Activated CD8-positive, alpha-beta T cell treated with anti-CD3 and anti-CD28 coated beads, Interleukin-2, amount 10 ng/mL, durations not matched to agents 7 days and 5 days (primary cell): ENCODE measurements around the gene SMYD3. TPM values are rescaled to one million over a fixed set of nuclear protein-coding genes. Genes with fewer than 3 reads are reported as not detected.

Experiments
- ATAC-seq: fragments of 150-1000 bp; cut with Tn5 transposase; one replicate; pipeline ENCODE4 v1.10.0; 2021; ENCODE audit warnings: moderate library complexity
- CTCF ChIA-PET: fragments of 350-600 bp; sonication (Branson Sonifier 250); formaldehyde crosslinking; loops from one replicate; lab custom pipeline; 2021; ENCODE audit warnings: antibody characterized with exemption; lab: Charles Lee
- POLR2A ChIA-PET: fragments of 350-600 bp; sonication (Branson Sonifier 250); formaldehyde crosslinking; loops from one replicate; lab custom pipeline; 2021; ENCODE audit warnings: antibody characterized with exemption; lab: Charles Lee
- DNase-seq: peaks from one replicate; pipeline ENCODE4 v3.0.0-alpha.2; 2020
- H3K27ac Mint-ChIP-seq: one replicate; pipeline ENCODE4 v1.8.0; 2021; ENCODE audit warnings: mild to moderate bottlenecking, mixed read lengths
- H3K27me3 Mint-ChIP-seq: one replicate; pipeline ENCODE4 v1.8.0; 2021; ENCODE audit warnings: low read depth, mixed read lengths
- H3K36me3 Mint-ChIP-seq: one replicate; pipeline ENCODE4 v1.8.0; 2021; ENCODE audit warnings: low read depth, mixed read lengths
- H3K4me1 Mint-ChIP-seq: one replicate; pipeline ENCODE4 v1.8.0; 2021; ENCODE audit warnings: low read depth, mixed read lengths
- H3K4me3 Mint-ChIP-seq: one replicate; pipeline ENCODE4 v1.8.0; 2021; ENCODE audit warnings: mild to moderate bottlenecking, mixed read lengths
- H3K9me3 Mint-ChIP-seq: one replicate; pipeline ENCODE4 v1.8.0; 2022; ENCODE audit warnings: mixed read lengths; ENCODE audit not compliant: insufficient read depth
- total RNA-seq, 2 experiments: library from RNA; stranded (reverse); gene quantifications; one replicate each; pipeline ENCODE4 v1.2.3, GENCODE V29; 2021

SMYD3 gene
- total RNA-seq, 2 experiments from 2014 or later, result 22.7 to 23.2 TPM

DNA sequence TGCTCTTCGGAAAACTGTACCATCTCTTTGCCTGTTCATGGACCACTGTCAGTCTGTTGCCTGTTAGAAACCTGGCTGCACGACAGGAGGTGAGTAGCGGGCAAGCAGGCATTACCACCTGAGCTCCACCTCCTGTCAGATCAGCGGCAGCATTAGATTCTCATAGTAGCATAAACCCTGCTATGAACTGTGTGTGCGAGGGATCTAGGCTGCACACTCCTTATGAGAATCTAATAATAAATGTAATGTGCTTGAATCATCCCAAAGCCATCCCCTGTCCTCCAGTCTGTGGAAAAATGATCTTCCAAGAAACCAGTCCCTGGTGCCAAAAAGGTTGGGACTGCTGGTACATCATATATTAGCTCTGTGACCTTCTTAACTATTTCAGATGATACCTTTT, 110.0 kb downstream of the SMYD3 start:
- Mint-ChIP-seq H3K36me3 (no peaks in the 10 kb centered on the region), H3K4me3 (no peak overlapping the region), H3K27ac (no peak overlapping the region), H3K4me1 (no peaks in the 10 kb centered on the region), H3K9me3 (no peaks in the 10 kb centered on the region), H3K27me3 (no peaks in the 10 kb centered on the region)
- CTCF ChIA-PET, result no interaction called here
- DNase-seq (no peak), ATAC-seq (no peak)
- POLR2A ChIA-PET, result no interaction called here

GRCh38 chr1:246396322-246396721, 110.8 kb downstream of the SMYD3 start:
- Mint-ChIP-seq H3K36me3 (peaks cover 2% of the 10 kb centered on the region), H3K27ac (no peak overlapping the region), H3K9me3 (peaks cover 3% of the 10 kb centered on the region), H3K4me1 (no peaks in the 10 kb centered on the region), H3K4me3 (no peak overlapping the region), H3K27me3 (no peaks in the 10 kb centered on the region)
- ATAC-seq (no peak), DNase-seq (no peak)
- CTCF ChIA-PET, result no interaction called here
- POLR2A ChIA-PET, result no interaction called here

DNA sequence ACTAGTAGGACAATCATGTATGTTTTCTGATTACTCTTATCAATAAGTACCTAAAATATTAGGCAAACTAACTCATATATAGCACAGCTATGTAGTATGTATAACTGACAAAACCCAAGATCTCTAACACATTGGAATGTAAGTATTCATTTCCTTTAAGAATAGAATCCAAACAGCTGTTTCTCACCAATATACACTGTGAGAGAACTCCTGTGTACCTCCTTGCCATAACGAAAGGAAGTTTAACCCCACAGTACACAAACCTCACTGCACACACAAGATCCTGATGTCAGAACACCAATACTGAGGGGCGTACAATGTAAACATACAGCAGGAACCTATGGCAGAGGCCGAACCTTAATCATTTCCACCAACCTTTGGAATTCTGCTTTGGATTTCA, 113.0 kb downstream of the SMYD3 start:
- ATAC-seq, result no peak
- no peak for DNase-seq
- ChIA-PET CTCF (no interaction called here), POLR2A (no interaction called here)
- H3K27ac Mint-ChIP-seq, result no peak overlapping the region
- no peak overlapping the region for H3K4me3 Mint-ChIP-seq
- peaks cover 9% of the 10 kb centered on the region for H3K36me3 Mint-ChIP-seq
- no peaks in the 10 kb centered on the region for H3K27me3 Mint-ChIP-seq
- peaks cover 3% of the 10 kb centered on the region for H3K9me3 Mint-ChIP-seq
- H3K4me1 Mint-ChIP-seq, result no peaks in the 10 kb centered on the region

DNA sequence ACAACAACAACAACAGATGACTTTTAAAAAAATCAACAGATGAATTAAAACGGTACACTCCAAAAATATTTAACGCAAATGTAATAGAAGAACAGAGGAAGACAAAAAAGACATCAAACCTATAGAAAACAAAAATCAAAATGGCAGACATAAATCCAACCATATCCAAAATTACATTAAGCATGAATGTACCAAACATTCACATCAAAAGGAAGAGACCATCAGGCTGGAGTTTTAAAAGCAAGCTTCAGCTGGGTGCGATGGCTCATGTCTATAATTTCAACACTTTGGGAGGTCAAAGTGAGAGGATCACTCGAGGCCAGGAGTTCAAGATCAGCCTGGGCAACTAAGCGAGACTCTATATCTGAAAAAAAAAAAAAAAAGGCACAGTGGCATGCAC, 116.2 kb downstream of the SMYD3 start:
- CTCF ChIA-PET, result no interaction called here
- Mint-ChIP-seq H3K27ac (no peak overlapping the region), H3K36me3 (peaks cover 9% of the 10 kb centered on the region), H3K27me3 (no peaks in the 10 kb centered on the region), H3K4me1 (no peaks in the 10 kb centered on the region), H3K4me3 (no peak overlapping the region), H3K9me3 (peaks cover 3% of the 10 kb centered on the region)
- no peak for DNase-seq
- ATAC-seq, result no peak
- POLR2A ChIA-PET, result no interaction called here

GRCh38 chr1:246384616-246385015, 122.5 kb downstream of the SMYD3 start:
- DNase-seq (no peak), ATAC-seq (no peak)
- Mint-ChIP-seq H3K9me3 (no peaks in the 10 kb centered on the region), H3K36me3 (peaks cover under 1% of the 10 kb centered on the region), H3K4me3 (no peak overlapping the region), H3K4me1 (no peaks in the 10 kb centered on the region), H3K27me3 (no peaks in the 10 kb centered on the region), H3K27ac (no peak overlapping the region)
- CTCF ChIA-PET, result no interaction called here
- POLR2A ChIA-PET, result no interaction called here

- Mint-ChIP-seq H3K9me3 (no peaks in the 10 kb centered on the region), H3K27ac (no peak overlapping the region), H3K4me1 (no peaks in the 10 kb centered on the region), H3K36me3 (no peaks in the 10 kb centered on the region), H3K27me3 (no peaks in the 10 kb centered on the region), H3K4me3 (no peak overlapping the region)
- ChIA-PET CTCF (no interaction called here), POLR2A (no interaction called here)
- ATAC-seq, result no peak
- DNase-seq, result no peak
Observed at GRCh38 chr1:246383791-246384190, 123.3 kb downstream of the SMYD3 start.

- H3K27ac Mint-ChIP-seq, result no peak overlapping the region
- ChIA-PET CTCF (no interaction called here), POLR2A (no interaction called here)
- no peaks in the 10 kb centered on the region for H3K36me3 Mint-ChIP-seq
- no peak for DNase-seq
- no peaks in the 10 kb centered on the region for H3K4me1 Mint-ChIP-seq
- no peak overlapping the region for H3K4me3 Mint-ChIP-seq
- no peak for ATAC-seq
- H3K27me3 Mint-ChIP-seq, result no peaks in the 10 kb centered on the region
- H3K9me3 Mint-ChIP-seq, result no peaks in the 10 kb centered on the region
Observed at GRCh38 chr1:246383239-246383589, 123.9 kb downstream of the SMYD3 start.

DNA sequence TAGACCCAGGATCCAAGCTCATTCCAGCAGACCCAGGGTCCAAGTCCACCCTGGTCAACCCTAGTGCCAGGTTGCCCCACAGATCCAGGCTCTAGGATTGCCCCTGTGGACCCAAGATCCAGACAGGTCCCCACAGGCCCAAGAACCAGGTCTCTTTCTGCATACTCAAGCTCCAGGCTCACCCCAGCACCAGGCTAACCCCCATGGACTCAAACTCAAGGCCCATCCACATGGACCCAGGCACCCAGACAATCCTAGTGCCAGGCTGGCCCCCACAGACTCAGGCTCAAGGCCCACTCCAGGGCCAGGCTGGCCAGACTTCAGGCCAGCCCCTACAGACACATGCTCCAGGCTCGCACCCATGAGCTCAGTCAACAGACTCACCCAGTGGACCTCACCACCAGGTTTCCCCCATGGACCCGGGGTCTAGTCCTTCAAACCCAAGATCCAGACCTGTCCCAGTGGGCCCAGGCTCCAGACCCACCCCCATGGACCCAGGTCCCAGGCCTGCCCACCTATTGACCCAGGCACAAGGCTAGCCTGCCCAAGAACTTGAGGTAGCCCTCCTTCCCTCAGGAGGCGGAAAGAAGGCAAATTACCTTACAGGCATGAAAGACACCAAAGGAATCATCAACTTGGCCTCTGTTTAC, 124.4 kb downstream of the SMYD3 start:
- ChIA-PET CTCF (no interaction called here), POLR2A (no interaction called here)
- Mint-ChIP-seq H3K4me3 (no peak overlapping the region), H3K4me1 (no peaks in the 10 kb centered on the region), H3K27ac (no peak overlapping the region), H3K9me3 (no peaks in the 10 kb centered on the region), H3K36me3 (no peaks in the 10 kb centered on the region), H3K27me3 (no peaks in the 10 kb centered on the region)
- ATAC-seq, result no peak
- DNase-seq, result no peak

- no peaks in the 10 kb centered on the region for H3K4me1 Mint-ChIP-seq
- H3K9me3 Mint-ChIP-seq, result no peaks in the 10 kb centered on the region
- ChIA-PET CTCF (interaction anchor here (0.6 kb wide), 1 partner anchor 697 kb away, joined by 5 read pairs; the partner anchor contains the start of gene ZNF670), POLR2A (no interaction called here)
- H3K4me3 Mint-ChIP-seq, result no peak overlapping the region
- no peaks in the 10 kb centered on the region for H3K27me3 Mint-ChIP-seq
- no peak for ATAC-seq
- H3K27ac Mint-ChIP-seq, result no peak overlapping the region
- no peak for DNase-seq
- H3K36me3 Mint-ChIP-seq, result no peaks in the 10 kb centered on the region
Observed at GRCh38 chr1:246381452-246381851, 125.6 kb downstream of the SMYD3 start.

- no peak for DNase-seq
- Mint-ChIP-seq H3K27ac (no peak overlapping the region), H3K4me1 (no peaks in the 10 kb centered on the region), H3K36me3 (no peaks in the 10 kb centered on the region), H3K4me3 (no peak overlapping the region), H3K9me3 (no peaks in the 10 kb centered on the region), H3K27me3 (no peaks in the 10 kb centered on the region)
- ChIA-PET CTCF (no interaction called here), POLR2A (no interaction called here)
- no peak for ATAC-seq
Observed at GRCh38 chr1:246377625-246378153, 129.4 kb downstream of the SMYD3 start.

DNA sequence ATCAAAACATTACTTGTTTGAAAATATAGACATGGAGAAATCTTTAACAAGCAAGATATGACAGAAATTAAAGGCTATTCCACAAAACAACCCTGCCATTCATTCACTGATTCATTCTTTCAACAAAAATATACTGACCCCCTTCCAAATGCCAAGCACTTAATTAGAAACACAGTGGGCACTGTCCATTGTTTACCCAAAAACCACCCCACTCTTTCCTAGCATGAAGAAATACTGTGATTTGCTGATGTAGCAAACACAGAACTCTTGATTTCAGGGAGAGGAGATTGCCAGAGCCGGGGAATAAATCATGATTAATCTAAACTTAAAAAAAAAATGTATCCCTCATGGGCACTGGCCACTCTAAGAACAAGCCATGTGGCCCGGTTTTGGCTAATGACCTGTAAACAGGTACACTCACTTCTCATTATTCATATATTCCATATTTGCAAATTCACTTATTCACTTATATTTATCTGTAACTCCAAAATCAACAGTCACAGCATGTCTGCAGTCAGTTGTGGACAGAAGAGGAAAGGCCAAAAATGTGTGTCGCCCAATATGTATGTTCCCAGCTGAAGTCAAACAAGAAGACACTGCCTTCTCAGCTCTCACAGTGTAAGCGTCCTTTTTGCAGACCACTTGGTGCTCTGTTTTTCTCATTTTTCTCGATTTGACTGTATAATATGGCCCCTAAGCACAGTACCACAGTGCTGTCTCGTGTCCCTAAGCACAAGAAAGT, 133.1 kb downstream of the SMYD3 start:
- H3K27ac Mint-ChIP-seq, result no peak overlapping the region
- DNase-seq (no peak), ATAC-seq (no peak)
- no peaks in the 10 kb centered on the region for H3K27me3 Mint-ChIP-seq
- H3K4me3 Mint-ChIP-seq, result no peak overlapping the region
- H3K36me3 Mint-ChIP-seq, result no peaks in the 10 kb centered on the region
- H3K9me3 Mint-ChIP-seq, result no peaks in the 10 kb centered on the region
- CTCF ChIA-PET, result no interaction called here
- H3K4me1 Mint-ChIP-seq, result no peaks in the 10 kb centered on the region
- POLR2A ChIA-PET, result no interaction called here

GRCh38 chr1:246372559-246372958, 134.5 kb downstream of the SMYD3 start:
- ChIA-PET CTCF (no interaction called here), POLR2A (no interaction called here)
- Mint-ChIP-seq H3K36me3 (no peaks in the 10 kb centered on the region), H3K27me3 (no peaks in the 10 kb centered on the region), H3K4me1 (no peaks in the 10 kb centered on the region), H3K4me3 (no peak overlapping the region), H3K9me3 (no peaks in the 10 kb centered on the region), H3K27ac (no peak overlapping the region)
- DNase-seq (no peak), ATAC-seq (no peak)
